Esophagus (tissue), 2 donors: ENCODE data around the gene KCNT1. TPM values are rescaled to one million over a fixed set of nuclear protein-coding genes. Genes with fewer than 3 reads are reported as not detected.

ENCODE experiments used
- H3K27ac ChIP-seq, 2 donors: one replicate each; pipeline ENCODE4 v1.5.1; 2013; ENCODE audit warnings: low read depth in 2 of 2, mild to moderate bottlenecking in 2 of 2, inconsistent platforms in 1 of 2, low read length in 1 of 2, moderate library complexity in 1 of 2
- H3K27me3 ChIP-seq, 2 donors: one replicate each; pipeline ENCODE4 v1.6.1; 2013; ENCODE audit warnings: low read length in 2 of 2, control low read depth in 1 of 2, mild to moderate bottlenecking in 1 of 2; ENCODE audit not compliant: insufficient read depth in 2 of 2, control insufficient read depth in 1 of 2
- H3K36me3 ChIP-seq, 2 donors: one replicate each; pipeline ENCODE4 v1.6.1; 2013; ENCODE audit warnings: low read length in 1 of 2; ENCODE audit not compliant: control insufficient read depth in 2 of 2, insufficient read depth in 2 of 2
- H3K4me1 ChIP-seq, 2 donors: one replicate each; pipeline ENCODE4 v1.6.1; 2013; ENCODE audit warnings: low read length in 1 of 2; ENCODE audit not compliant: control insufficient read depth in 2 of 2, insufficient read depth in 2 of 2
- H3K4me3 ChIP-seq, 2 donors: one replicate each; pipeline ENCODE4 v1.5.1; 2013; ENCODE audit warnings: low read length in 2 of 2, mild to moderate bottlenecking in 2 of 2, low read depth in 1 of 2, moderate library complexity in 1 of 2
- H3K9me3 ChIP-seq, 2 donors: one replicate each; pipeline ENCODE4 v1.6.1; 2013; ENCODE audit warnings: mild to moderate bottlenecking in 2 of 2, low read depth in 1 of 2, low read length in 1 of 2, moderate library complexity in 1 of 2; ENCODE audit not compliant: control insufficient read depth in 2 of 2, insufficient read depth in 1 of 2
- WGBS, 2 donors: extraction: QIAGEN DNeasy Blood & Tissue Kit; methylation state at CpG; one replicate each; pipeline ENCODE4 v1.1.7; 2013; 5-methylcytosine and 5-hydroxymethylcytosine counted together
- polyA plus RNA-seq, 2 donors: library from polyadenylated mRNA; stranded (reverse); fragments of 200-250 nt; gene quantifications; one replicate each; pipeline ENCODE4 v1.2.3, GENCODE V29; 2013
- donor health status: healthy with polysubstance abuse.
- donor health status: Bipolar disorder and iron deficiency.

KCNT1 gene
- polyA plus RNA-seq, 2 donors, result 0.06 to 0.14 TPM

GRCh38 chr9:135729480-135729879 is 27.5 kb downstream of the KCNT1 start:
- WGBS, 2 donors, result 80 to 82% methylated on average over 13 of the region's 13 CpGs
- no peak overlapping the region for H3K4me3 ChIP-seq
- H3K36me3 ChIP-seq, result no peaks in the 10 kb centered on the region
- no peak overlapping the region for H3K27ac ChIP-seq
- H3K9me3 ChIP-seq, result peaks cover 0 to 9% of the 10 kb centered on the region in 2 donors
- H3K27me3 ChIP-seq, result no peaks in the 10 kb centered on the region
- peaks cover 0 to 2% of the 10 kb centered on the region in 2 donors for H3K4me1 ChIP-seq

- Histone ChIP-seq H3K36me3 (no peaks in the 10 kb centered on the region), H3K27ac (no peak overlapping the region), H3K4me1 (peaks cover 0 to 2% of the 10 kb centered on the region in 2 donors), H3K4me3 (no peak overlapping the region), H3K9me3 (peaks cover 0 to 9% of the 10 kb centered on the region in 2 donors), H3K27me3 (no peaks in the 10 kb centered on the region)
- 91 to 94% methylated on average over 12 of the region's 12 CpGs for WGBS, 2 donors
Measured at GRCh38 chr9:135731454-135731853, 29.5 kb downstream of the KCNT1 start.

- Histone ChIP-seq H3K27ac (no peak overlapping the region), H3K36me3 (no peaks in the 10 kb centered on the region), H3K4me1 (peaks cover 0 to 2% of the 10 kb centered on the region in 2 donors), H3K4me3 (no peak overlapping the region), H3K27me3 (peaks cover 0 to 6% of the 10 kb centered on the region in 2 donors), H3K9me3 (peaks cover 0 to 9% of the 10 kb centered on the region in 2 donors)
- 64 to 65% methylated on average over 6 of the region's 6 CpGs for WGBS, 2 donors
Measured at GRCh38 chr9:135732569-135733257, 30.7 kb downstream of the KCNT1 start.

GRCh38 chr9:135734616-135735144 is 32.7 kb downstream of the KCNT1 start:
- Histone ChIP-seq H3K27me3 (peaks cover 0 to 6% of the 10 kb centered on the region in 2 donors), H3K9me3 (peaks cover 0 to 9% of the 10 kb centered on the region in 2 donors), H3K36me3 (no peaks in the 10 kb centered on the region), H3K27ac (no peak overlapping the region), H3K4me1 (peaks cover 0 to 2% of the 10 kb centered on the region in 2 donors), H3K4me3 (no peak overlapping the region)
- 75 to 79% methylated on average over 27 of the region's 27 CpGs for WGBS, 2 donors

GRCh38 chr9:135736272-135736978 is 34.4 kb downstream of the KCNT1 start:
- peaks cover 0 to 6% of the 10 kb centered on the region in 2 donors for H3K27me3 ChIP-seq
- 3 to 4% methylated on average over 22 to 78 of the region's 78 CpGs for WGBS, 2 donors

GRCh38 chr9:135736979-135737839 is 35.2 kb downstream of the KCNT1 start:
- no peaks in the 10 kb centered on the region for H3K36me3 ChIP-seq
- no peak overlapping the region for H3K4me3 ChIP-seq
- H3K27me3 ChIP-seq, result peaks cover 0 to 6% of the 10 kb centered on the region in 2 donors
- H3K9me3 ChIP-seq, result peaks cover 0 to 2% of the 10 kb centered on the region in 2 donors
- WGBS, 2 donors, result 45 to 48% methylated on average over 23 of the region's 23 CpGs
- H3K27ac ChIP-seq, result no peak overlapping the region
- H3K4me1 ChIP-seq, result peaks cover 0 to 2% of the 10 kb centered on the region in 2 donors

More at GRCh38 chr9:135736272-135736978, 34.4 kb downstream of the KCNT1 start:
- no peak overlapping the region for H3K4me3 ChIP-seq
- H3K4me1 ChIP-seq, result peaks cover 0 to 2% of the 10 kb centered on the region in 2 donors
- H3K36me3 ChIP-seq, result no peaks in the 10 kb centered on the region
- no peak overlapping the region for H3K27ac ChIP-seq
- peaks cover 0 to 4% of the 10 kb centered on the region in 2 donors for H3K9me3 ChIP-seq

GRCh38 chr9:135737840-135738521 is 36.0 kb downstream of the KCNT1 start:
- H3K4me3 ChIP-seq, result no peak overlapping the region
- 61% methylated on average over 15 to 16 of the region's 16 CpGs for WGBS, 2 donors
- H3K27me3 ChIP-seq, result peaks cover 0 to 6% of the 10 kb centered on the region in 2 donors
- peaks cover 0 to under 1% of the 10 kb centered on the region in 2 donors for H3K4me1 ChIP-seq
- no peaks in the 10 kb centered on the region for H3K9me3 ChIP-seq
- H3K36me3 ChIP-seq, result no peaks in the 10 kb centered on the region
- no peak overlapping the region for H3K27ac ChIP-seq

GRCh38 chr9:135739271-135740220 is 37.6 kb downstream of the KCNT1 start:
- Histone ChIP-seq H3K36me3 (no peaks in the 10 kb centered on the region), H3K9me3 (no peaks in the 10 kb centered on the region), H3K4me1 (no peaks in the 10 kb centered on the region), H3K4me3 (no peak overlapping the region), H3K27ac (no peak overlapping the region), H3K27me3 (peaks cover 0 to 6% of the 10 kb centered on the region in 2 donors)
- WGBS, 2 donors, result 58 to 66% methylated on average over 28 of the region's 28 CpGs
